HG03103 (cell line): Measurements from ENCODE around the gene CSAD.
A peak's percentile ranks its signal among the peaks of the same experiment; 100 is the strongest.
"Not testable (repeated sequence)": the region's sequence is repeated elsewhere in the genome, so short reads cannot be mapped to it uniquely, and the experiment has no call there.

Experiments
- ATAC-seq: cut with Tn5 transposase; IDR thresholded peaks from one replicate; pipeline ENCODE4 v1.9.1; 2021; ENCODE audit warnings: low read depth; ENCODE audit not compliant: unreplicated experiment

Gene CSAD

DNA sequence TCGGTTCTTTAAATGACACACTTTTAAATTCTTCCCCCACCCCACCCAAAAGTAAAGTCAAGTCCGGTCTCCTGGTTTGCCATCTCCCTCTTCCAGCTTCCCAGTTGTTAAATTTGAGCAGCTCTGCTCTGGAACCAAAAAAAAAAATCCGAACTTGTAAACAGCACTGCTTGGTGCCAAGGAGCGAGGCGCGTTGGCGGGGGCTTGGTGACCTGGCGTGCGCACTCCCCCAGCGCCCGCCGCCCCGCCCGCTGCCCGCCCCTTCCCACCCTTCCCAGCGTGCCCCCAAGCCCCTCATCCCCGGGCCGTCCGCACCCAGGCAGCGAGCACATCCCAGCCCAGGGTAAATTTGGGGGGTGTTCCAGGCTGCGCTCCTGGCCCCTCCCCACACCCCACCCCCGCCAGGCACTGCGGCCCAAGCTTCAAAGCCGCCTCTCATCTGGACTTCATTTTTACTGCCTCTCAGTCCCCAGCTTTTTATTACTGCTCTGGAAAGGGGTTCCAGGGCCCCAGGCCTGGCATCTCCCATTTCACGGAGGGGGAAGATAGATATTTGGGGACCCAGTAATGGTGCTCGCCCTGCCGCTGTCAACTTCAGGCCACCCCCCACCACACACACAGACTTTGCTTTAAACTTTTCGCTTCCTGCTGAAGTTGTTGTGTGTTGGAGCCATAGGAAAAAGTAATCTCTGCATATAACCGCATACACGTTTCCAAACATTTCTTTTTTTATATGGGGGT, 38.0 kb upstream of the CSAD start:
- no peak for ATAC-seq

DNA sequence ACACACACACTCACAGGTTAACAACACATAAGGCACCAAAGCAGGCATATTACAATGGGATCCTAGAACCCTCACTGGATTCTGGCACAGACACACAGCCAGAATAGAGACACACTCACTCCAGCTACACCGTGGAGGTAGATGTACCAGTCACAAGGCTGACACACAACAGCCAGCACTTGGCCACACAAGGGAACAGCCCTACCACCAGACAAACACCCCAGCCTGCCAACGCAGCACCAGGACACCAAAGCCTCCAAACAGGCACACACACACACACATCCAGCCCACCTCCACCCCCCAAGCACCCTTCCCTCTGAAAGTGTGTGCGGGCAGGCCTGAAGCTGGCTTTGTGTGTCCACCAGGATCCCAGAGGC, 37.2 kb upstream of the CSAD start:
- ATAC-seq: no peak

DNA sequence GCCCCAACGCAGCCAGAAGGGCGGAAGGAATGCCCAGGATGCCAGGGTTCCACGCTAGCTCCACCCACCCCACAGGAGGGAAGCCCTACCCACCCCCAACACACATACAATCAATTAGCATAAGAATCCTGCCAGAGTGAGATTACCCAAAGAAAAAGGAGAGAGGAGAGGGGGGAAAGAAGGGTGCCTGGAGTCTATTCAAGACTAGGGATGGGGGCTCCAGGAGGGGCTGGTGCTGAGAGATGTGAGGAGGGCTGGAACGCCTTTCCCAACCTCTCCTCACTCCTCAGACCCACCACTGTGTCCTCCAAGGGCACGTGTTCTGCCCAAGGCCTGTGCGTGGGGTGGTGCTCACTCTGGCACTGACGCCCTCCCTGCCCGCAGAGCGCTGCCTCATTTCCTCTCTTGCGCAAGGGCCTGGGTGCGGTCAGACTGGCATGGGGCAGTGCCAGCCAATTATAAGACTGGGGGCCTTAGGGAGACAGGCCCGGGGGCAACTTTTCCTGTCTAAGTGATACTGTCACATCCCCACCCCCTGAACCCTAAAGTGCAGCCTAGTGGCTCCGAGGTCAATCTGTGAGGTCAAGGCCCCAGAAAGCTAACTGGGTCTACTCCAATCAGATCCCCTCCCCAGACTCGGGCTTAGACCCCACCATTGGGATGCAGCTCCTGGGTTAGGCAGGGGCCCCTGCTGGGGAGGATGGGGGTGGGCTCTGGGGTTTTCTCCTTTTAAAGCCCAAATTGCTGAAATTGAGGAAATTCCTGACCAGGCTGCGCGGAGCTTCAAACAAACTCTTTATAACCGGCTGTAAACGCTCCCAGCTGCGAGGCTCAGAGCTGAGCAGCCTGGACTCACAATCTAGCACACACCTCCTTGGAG, 36.6 kb upstream of the CSAD start:
- ATAC-seq: no peak

DNA sequence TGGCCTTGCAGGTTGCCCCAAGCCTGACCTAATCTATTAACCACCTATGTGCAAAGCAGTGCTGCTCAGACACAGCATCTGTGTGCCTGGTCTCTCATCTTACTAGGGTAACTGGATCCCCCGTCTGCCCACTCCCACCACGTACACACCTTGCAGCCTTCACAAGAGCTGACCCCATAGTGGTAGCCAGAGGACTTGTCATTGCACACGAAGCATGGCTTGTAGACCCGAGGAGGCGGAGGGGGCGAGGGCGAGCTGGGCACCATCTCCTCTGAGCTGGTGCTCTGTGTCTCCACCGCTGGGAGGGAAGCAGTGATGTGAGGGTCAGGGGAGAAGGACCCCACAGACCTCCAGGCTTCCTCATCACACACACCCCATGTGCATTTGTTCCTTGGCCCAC, 34.8 kb upstream of the CSAD start:
- no peak for ATAC-seq

DNA sequence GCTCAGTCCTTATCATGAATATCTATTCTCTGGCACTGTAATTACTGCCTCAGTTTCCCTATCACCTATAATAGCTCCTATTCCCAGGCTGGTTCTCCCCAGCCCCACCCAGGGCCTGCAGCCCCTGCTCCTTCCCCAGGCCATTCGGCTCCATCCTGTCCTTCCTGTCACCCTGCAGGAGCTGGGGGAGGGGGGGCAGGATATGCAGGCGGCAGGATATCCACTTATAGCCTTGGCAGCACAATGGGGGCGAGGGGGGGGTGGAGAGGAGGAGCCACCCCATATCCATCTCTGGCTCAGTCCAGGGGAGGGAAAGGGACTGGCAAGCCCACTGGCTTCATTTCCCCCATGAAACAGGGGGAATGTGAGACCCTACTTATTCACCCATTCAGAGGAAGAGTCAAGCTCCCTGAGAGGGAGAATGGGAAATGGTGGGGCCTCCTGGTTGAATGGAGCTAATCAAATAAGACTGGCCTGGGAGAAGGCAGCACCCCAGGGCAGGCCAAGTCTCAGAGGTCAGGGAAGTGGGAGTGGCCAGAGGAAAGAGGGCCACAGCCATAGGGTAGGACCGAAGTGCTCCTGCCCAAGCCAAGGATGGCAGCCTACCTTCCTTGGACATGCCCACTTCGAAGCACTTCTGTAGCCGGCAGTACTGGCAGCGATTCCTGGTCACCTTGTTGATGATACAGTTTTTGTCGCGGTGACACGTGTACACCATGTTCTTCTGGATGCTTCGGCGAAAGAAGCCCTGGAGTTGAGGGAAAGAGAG, 34.1 kb upstream of the CSAD start:
- ATAC-seq: no peak

DNA sequence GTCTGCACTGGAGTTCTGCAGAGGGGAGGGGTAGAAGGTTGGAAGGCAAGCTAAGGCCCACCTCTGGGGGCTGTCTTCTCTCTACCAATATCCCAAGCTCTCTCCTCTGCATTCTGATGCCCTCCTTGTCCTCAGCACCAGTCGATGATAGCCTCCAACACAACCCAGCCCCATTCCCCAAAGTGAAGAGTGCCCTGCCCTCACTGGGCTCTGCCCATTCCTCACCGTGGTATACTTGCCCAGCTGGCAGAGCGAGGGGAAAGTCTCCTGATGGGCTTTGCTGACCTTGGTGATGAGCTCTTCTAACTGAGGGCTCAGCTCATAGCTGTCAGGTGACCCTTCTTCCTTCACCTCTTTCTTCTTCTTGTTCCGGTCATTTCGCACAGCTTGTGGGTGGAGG, 33.5 kb upstream of the CSAD start:
- ATAC-seq: no peak

DNA sequence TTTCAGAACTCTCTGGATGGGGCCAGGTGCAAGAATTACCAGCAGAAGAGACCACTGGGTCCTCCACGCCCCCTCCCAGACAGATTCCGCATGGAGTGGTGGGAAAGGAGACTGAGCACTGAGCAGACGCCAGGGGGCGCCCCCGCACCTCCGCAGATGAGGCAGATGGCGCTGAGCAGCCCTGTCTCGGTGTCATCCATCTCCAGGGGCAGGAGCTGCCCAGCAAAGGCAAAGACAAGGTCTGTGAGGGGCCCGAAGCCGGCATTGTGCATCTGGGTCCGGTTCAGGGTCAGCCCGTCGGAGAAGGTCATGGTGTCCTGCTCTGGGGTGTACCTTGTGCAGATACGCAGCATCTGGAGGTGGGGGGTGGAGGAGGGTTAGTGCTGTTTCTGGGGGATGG, 32.6 kb upstream of the CSAD start:
- ATAC-seq: no peak

DNA sequence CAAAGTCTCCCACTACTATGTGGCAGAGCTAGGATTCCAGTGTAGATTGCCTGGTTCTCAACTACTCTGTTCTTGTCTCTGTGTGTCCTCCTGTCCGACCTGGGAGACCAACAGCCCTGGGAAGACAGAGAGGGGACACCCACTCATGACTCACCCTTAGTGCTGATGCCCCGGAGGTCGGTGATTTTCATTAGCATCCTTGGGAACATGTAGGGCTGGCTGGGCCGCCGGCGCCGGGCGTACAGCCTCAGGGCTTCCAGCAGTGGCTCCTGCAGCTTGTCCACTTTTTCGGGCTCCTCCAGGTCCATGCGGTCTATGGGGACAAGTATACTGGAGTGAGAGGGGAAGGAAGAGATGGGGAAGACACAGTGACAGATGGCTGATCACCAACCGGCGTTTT, 32.2 kb upstream of the CSAD start:
- no peak for ATAC-seq

DNA sequence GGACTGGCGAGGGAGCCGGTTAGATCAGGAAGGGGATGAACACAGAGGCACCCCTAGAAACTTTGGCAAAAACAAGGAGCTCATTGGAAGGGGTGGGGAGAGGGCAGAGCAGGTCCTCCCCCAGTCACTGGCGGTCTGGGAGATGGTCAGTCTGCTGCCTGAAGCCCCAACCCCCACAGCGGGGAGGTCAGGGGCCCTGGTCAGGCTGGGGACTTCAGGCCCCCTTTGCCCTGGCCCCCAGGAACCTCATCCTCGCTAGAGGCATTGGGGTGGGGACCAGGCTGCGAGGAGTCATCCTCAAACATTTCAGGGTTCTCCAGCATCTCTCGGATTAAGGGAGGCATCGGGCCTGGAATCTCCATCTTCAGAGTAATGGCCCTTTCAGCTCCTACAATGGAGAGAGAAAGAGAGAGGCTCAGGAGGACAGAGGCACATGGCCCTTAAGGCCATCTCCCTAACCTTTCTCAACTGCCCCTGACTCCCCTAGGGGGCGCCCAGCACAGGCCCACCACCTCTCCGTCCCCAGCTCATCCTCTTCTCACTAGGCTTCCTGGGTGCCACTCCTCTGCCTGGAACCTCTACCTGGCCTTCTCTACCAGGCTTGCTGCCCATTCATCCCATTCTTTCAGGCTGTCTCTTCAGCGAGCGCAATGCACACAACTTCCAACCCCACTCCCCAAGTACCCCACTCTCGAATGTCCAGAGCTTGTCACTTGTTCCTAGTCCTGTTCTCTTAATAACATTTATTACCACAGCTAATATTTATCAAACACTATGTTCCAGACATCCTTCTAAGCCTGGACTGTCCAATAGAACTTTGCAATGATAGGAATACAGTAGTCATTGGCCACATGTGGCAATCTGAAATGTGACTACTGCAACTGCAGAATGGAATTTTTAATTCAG, 31.0 kb upstream of the CSAD start:
- ATAC-seq: no peak

DNA sequence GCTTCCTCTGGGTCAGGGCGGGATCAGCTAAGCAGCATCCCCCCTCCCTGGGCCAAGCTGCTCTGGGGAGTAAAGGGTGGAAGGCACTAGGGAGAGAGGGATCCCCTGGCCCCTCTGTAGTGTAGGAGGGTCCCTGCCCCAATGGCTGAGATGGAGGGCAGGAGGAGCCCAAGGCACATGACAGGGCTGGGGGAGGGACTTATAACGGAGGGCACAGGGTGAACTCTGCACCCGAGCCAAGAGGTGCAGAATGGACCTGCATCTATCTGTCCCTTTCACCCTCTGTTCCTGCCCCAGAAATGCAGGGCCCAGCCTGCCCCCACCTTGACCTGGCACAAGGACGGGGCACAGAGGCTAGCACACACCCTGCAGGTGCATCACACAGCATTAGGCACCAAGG, 30.1 kb upstream of the CSAD start:
- no peak for ATAC-seq

DNA sequence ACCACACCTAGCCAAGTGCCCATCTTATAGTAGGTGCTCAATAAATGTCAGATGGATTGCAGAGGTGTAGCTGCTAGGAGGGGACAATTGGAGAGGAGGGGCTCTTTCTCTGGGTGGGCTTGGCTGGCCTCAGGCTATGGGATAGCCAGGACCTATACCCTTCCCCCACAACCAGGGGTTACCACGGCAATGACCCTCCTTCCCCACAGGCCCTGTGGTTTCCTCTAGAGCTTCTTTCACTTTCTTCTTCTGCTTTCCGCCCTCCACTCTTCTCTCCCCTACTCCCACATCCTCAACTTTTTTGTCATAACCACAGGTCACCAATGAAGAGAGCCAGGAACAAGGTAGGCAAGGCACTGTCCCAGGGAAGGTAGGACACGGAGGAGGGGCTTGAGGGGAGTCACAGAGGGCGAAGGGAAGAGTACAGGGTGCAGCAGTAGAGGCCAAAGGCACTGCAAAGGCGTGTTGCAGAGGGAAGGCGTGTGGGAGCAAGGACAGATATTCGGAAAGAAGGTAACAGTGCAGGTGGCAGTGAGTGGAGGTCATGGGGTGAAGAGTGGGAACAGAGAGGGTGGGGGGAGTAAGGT, 28.2 kb upstream of the CSAD start:
- no peak for ATAC-seq

DNA sequence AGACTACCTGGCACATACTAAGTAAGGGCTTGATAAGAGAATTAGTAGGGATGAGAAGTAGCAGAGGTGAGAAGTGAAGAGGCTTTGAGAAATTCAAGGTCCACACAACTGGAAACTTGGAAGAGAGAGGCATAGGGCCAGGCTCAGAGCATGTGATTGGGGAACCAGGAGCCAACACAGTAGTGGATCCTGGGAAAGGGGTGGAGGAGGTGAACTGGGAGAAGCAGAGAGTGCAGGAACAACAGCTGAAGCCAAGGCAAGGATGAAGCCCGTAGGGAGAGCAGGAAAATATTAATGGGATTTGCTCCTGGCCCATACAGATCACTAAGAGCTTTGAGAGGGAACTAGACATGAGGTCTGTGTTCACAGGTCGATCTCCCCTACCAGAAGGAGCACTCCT, 27.7 kb upstream of the CSAD start:
- ATAC-seq: no peak

DNA sequence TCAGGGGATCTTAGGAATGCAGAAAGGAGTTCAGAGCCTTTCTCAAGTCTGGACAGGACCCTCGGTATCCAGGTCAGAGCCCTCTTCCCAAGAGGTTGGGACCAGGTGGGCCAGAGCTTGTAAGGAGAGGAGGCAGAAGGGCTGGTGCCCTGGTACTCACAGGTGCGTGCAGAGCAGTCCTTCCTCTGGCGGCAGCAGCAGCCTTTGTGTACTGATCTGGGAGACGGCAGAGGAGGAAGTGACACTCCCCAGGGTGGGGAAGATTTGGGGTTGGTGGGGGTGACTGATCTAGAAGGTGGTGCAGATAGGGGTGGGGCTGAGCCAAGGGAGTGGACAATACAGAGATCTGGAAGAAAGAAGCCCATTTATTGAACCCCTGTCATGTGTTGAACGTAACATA, 26.3 kb upstream of the CSAD start, which contains the start of gene ITGB7:
TSS of gene ITGB7 (minus strand) at position 210 of the 400 bp plus-strand sequence. CDS start 6,808 bp downstream, outside the sequence.
- ATAC-seq: peak; percentile 40

DNA sequence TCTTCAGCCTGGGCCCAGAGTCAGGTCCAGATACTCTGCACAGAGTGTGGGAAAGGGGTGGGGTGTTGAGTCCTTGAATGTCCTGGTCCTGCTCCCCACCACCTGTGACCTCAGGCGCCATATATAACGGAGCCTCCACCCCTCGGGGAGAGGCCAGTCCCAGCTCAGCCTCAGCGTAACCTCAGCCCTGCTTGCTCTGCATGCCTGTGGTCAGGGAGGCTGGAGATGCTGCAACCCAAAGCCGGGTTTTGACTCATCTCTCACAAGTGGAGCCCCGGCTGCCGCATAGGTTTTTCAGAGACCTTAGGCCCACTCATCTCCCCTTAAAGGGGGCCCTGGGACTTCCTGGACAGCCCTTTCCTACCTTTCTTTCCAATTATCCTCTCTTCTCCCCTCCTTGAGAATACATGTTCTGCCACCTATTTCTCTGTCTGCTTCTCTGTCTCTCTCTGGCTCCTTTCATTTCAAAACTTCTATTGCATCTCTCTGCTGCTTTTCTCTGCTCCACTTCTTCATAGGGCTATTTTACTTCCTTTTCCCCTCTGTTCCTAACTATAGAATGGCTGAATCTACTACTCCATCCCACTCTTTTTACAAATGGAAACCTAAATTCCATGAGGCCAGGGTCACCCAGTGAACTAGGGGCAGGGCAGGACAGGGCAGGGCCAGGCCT, 25.2 kb upstream of the CSAD start:
- peak; percentile 59 for ATAC-seq

DNA sequence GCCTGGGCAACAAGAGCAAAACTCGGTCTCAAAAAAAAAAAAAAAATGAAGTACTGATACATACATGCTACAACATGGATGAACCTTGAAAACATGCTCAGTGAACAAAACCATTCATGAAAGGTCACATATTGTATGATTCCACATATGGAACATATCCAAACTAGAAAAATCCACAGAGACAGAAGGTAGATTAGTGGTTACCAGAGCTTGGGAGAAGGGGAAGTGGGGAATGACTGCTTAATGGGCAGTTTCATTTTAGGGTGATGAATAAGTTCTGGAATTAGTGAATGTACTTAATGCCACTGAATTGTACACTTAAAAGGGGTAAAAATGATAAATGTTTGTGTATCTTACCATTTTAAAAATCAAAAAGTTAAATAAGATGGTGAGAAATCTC, 23.6 kb upstream of the CSAD start:
- ATAC-seq: no peak

DNA sequence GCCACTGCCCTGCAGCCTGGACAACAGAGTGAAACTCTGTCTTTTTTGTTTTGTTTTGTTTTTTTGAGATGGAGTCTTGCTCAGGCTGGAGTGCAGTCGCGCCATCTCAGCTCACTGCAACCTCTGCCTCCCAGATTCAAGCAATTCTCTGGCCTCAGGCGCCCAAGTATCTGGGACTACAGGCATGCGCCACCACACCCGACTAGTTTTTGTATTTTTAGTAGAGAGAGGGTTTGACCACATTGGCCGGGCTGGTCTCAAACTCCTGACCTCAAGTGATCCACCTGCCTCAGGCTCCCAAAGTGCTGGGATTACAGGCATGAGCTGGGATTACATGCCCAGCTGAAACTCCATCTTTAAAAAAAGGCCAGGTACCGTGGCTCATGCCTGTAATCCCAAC, 21.6 kb upstream of the CSAD start:
- ATAC-seq: not testable (repeated sequence)

DNA sequence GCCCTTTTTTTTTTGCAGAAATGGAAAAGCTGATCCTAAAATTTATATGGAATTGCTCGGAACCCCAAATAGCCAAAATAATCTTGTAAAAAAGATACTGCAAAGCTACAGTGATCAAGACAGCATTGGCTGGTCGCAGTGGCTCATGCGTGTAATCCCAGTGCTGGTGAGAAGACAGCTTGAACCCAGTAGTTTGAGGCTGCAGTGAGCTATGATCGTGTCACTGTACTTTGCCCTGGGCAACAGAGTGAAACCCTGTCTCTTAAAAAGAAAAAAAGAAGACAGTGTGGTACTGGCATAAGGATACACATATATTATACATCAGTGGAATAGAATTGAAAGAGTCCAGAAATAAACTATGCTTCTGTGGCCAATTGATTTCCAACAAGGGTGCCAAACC, 20.9 kb upstream of the CSAD start:
- ATAC-seq: no peak

DNA sequence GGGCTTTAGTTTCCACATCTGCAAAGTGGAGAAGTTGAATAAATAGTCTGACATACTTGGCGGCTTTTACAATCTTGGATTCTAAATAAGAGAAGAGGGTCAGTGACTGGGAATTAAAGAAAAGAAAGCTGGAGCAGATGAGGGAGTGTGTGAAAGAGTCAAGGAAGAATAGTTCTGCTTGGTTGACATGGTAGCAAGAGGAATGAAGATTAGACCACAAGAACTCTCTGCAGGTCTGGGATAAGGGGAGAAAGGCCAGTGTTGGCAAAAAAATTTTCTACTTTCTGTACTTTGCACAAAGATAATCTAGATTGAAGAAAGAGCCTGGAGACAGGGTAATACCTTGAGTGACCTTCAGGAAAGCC, 20.4 kb upstream of the CSAD start:
- ATAC-seq: no peak

DNA sequence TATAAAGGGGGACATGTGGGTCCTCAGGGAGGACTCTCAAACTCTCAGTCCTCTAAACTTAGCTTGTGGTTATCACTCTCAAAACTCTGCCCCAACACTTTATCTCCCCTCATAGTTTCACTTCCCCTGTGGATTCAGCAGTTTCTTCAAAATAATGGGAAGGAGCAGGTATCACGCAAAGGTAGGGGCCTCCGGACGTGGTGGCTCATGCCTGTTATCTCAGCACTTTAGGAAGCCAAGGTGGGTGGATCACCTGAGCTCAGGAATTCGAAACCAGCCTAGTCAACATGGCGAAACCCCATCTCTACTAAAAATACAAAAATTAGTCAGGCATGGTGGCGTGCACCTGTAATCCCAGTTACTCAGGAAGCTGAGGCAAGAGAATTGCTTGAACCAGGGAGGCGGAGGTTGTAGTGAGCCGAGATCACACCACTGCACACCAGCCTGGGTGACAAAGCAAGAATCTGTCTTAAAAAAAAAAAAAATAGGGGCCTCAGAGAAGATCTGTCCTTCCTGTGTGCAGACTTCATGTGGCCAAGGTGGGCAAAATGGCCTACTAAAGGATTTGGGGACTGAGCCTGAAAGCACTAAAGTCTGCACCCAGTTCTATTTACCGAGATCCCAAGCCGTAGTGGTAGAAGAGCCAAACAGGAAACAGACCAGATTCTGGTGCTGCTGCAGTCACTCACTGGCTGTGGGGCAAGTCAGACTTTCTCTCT, 19.9 kb upstream of the CSAD start:
- ATAC-seq: peak; percentile 42
